GM12878 (cell line): ENCODE measurements around the gene VTI1A. TPM values are rescaled to one million over a fixed set of nuclear protein-coding genes. Genes with fewer than 3 reads are reported as not detected.
"Not testable (repeated sequence)": the region's sequence is repeated elsewhere in the genome, so short reads cannot be mapped to it uniquely, and the experiment has no call there.

ENCODE experiments used
- ATAC-seq: fragments of 200-7000 bp; cut with Tn5 transposase; 3 replicates; pipeline ENCODE4 v1.9.1; 2020; ENCODE audit warnings: mild to moderate bottlenecking, moderate library complexity
- BruUV-seq: library from RNA; stranded (reverse); fragments of 400-500 nt; replicated peaks from 2 replicates; lab custom pipeline; 2021; lab: Mats Ljungman, UMichigan
- CTCF ChIA-PET: fragments of 300-600 bp; sonication (Branson Sonifier 250); formaldehyde crosslinking; extraction: SDS; loops from one replicate; lab custom pipeline; 2021; ENCODE audit warnings: inconsistent platforms; lab: Yijun Ruan, JAX
- POLR2A ChIA-PET: fragments of 350-600 bp; formaldehyde crosslinking; extraction: SDS; loops from one replicate; lab custom pipeline; 2021; ENCODE audit warnings: inconsistent platforms; lab: Charles Lee
- RAD21 ChIA-PET: fragments of 300-600 bp; sonication (Branson Sonifier 250); formaldehyde crosslinking; loops from one replicate; lab custom pipeline; 2023; ENCODE audit warnings: antibody characterized with exemption; ENCODE audit not compliant: unreplicated experiment; lab: Charles Lee
- SMC1A ChIA-PET: fragments of 300-600 bp; sonication (Branson Sonifier 250); formaldehyde crosslinking; loops from one replicate; lab custom pipeline; 2023; ENCODE audit not compliant: unreplicated experiment, uncharacterized antibody; lab: Charles Lee
- DNase-seq: peaks from one replicate; pipeline ENCODE4 v3.0.0-alpha.2; 2011; ENCODE audit warnings: low read depth, low spot score
- FAIRE-seq: peaks from 3 replicates; lab custom pipeline; 2011; peaks lifted over from hg19 to GRCh38; lab: Jason Lieb, UNC
- H2AFZ ChIP-seq: 2 replicates; pipeline ENCODE4 v1.6.0; 2011; ENCODE audit warnings: low read depth, low read length, control low read depth; ENCODE audit not compliant: control insufficient read depth
- H3K27ac ChIP-seq: 2 replicates; pipeline ENCODE4 v1.5.1; 2011; ENCODE audit warnings: control low read depth; ENCODE audit not compliant: control insufficient read depth, insufficient read depth
- H3K27me3 ChIP-seq, 2 experiments: replicated peaks in 1 of 2; 2 replicates each; pipeline versions ENCODE4 v1.6.0 to v1.6.1; 2011; ENCODE audit warnings: low read length in 1 of 2; ENCODE audit not compliant: control insufficient read depth in 2 of 2, insufficient read depth in 2 of 2
- H3K36me3 ChIP-seq, 2 experiments: 2 replicates each; pipeline ENCODE4 v1.5.1; 2011; ENCODE audit warnings: low read length in 1 of 2; ENCODE audit not compliant: control insufficient read depth in 2 of 2, insufficient read depth in 2 of 2
- H3K4me1 ChIP-seq: 2 replicates; pipeline ENCODE4 v1.6.1; 2011; ENCODE audit warnings: mild to moderate bottlenecking, low read length, moderate library complexity, mixed read lengths; ENCODE audit not compliant: control insufficient read depth, insufficient read depth
- H3K4me2 ChIP-seq: 2 replicates; pipeline ENCODE4 v1.6.0; 2011; ENCODE audit warnings: control low read depth; ENCODE audit not compliant: control insufficient read depth, insufficient read depth
- H3K4me3 ChIP-seq: fragments of 200-600 bp; sonication (generic); 2 replicates; pipeline ENCODE4 v1.5.1; 2016
- H3K79me2 ChIP-seq: 2 replicates; pipeline ENCODE4 v1.6.0; 2011; ENCODE audit warnings: low read length; ENCODE audit not compliant: control insufficient read depth, insufficient read depth
- H3K9ac ChIP-seq: 2 replicates; pipeline ENCODE4 v1.8.0; 2011; ENCODE audit warnings: low read length, control low read depth, mixed read lengths; ENCODE audit not compliant: control insufficient read depth, insufficient read depth
- H3K9me3 ChIP-seq: replicated peaks from 3 replicates; pipeline ENCODE4 v1.5.1; 2011; ENCODE audit warnings: mild to moderate bottlenecking, low read length; ENCODE audit not compliant: control insufficient read depth, insufficient read depth
- H4K20me1 ChIP-seq: 2 replicates; pipeline ENCODE4 v1.6.0; 2011; ENCODE audit not compliant: control insufficient read depth, insufficient read depth
- ATF7 ChIP-seq: fragments of 450-650 bp; IDR thresholded peaks from 2 replicates; pipeline ENCODE4 v1.6.1; 2016; ENCODE audit warnings: low read depth, mild to moderate bottlenecking
- CEBPB ChIP-seq, 2 experiments: fragments of 150-350 bp in 1 of 2; IDR thresholded peaks; 2 replicates each; pipeline ENCODE4 v1.6.1; 2012 to 2014; ENCODE audit warnings: low read depth in 2 of 2, low read length in 2 of 2, borderline replicate concordance in 1 of 2, inconsistent platforms in 1 of 2
- CREB1 ChIP-seq: IDR thresholded peaks from 2 replicates; pipeline ENCODE4 v1.6.1; 2012; ENCODE audit warnings: low read depth, mild to moderate bottlenecking, inconsistent platforms
- CREM ChIP-seq: IDR thresholded peaks from 2 replicates; pipeline ENCODE4 v1.6.1; 2014; ENCODE audit warnings: antibody characterized with exemption, low read depth
- HDGF ChIP-seq: fragments of 450-650 bp; IDR thresholded peaks from 2 replicates; pipeline ENCODE4 v1.6.1; 2016; ENCODE audit warnings: antibody characterized with exemption
- JUNB ChIP-seq: IDR thresholded peaks from 2 replicates; pipeline ENCODE4 v1.6.1; 2016; ENCODE audit warnings: antibody characterized with exemption, mild to moderate bottlenecking
- MXI1 ChIP-seq: fragments of 150-350 bp; IDR thresholded peaks from 2 replicates; pipeline ENCODE4 v1.6.1; 2011; ENCODE audit warnings: low read depth, mild to moderate bottlenecking, inconsistent platforms, low read length, improper control_type of control experiment
- NFXL1 ChIP-seq: fragments of 450-650 bp; IDR thresholded peaks from 2 replicates; pipeline ENCODE4 v1.6.1; 2017; ENCODE audit warnings: antibody characterized with exemption, mild to moderate bottlenecking, borderline replicate concordance
- NR2C1 ChIP-seq: fragments of 450-650 bp; IDR thresholded peaks from 2 replicates; pipeline ENCODE4 v1.6.1; 2017; ENCODE audit warnings: antibody characterized with exemption, mild to moderate bottlenecking, moderate library complexity
- RUNX3 ChIP-seq: IDR thresholded peaks from 2 replicates; pipeline ENCODE4 v1.6.1; 2012; ENCODE audit warnings: low read length, inconsistent platforms
- ZNF274 ChIP-seq: IDR thresholded peaks from one replicate; pipeline ENCODE4 v1.8.0; 2011; ENCODE audit not compliant: insufficient read length, insufficient read depth
- WGBS: methylation state at CpG from one replicate; pipeline ENCODE4 v1.1.6; 2016; ENCODE audit warnings: low lambda C conversion rate; ENCODE audit not compliant: insufficient replicate concordance, insufficient coverage; ENCODE audit errors: missing lambda C conversion rate; 5-methylcytosine and 5-hydroxymethylcytosine counted together
- in situ Hi-C: fragments of 300-500 bp; cut with MboI; formaldehyde crosslinking; loops from 9 replicates; pipeline ENCODE4 v1.14.3; 2018; ENCODE audit warnings: mixed read lengths
- intact Hi-C: fragments of 100-400 bp; cut with micrococcal nuclease; formaldehyde crosslinking; loops from one replicate; pipeline ENCODE4 v1.14.2; 2022; ENCODE audit not compliant: unreplicated experiment
- polyA plus RNA-seq, 11 experiments: library from polyadenylated mRNA; depleted of rRNA in 4 of 11; unstranded in 6 of 11; stranded (reverse) in 5 of 11; fragments of >200 nt; fragmentation: Nextera tagmentation in 4 of 11; fragmentation: Illumina TruSeq in 1 of 11; extraction: Ambion mirVana in 4 of 11; extraction: Trizol in 1 of 11; gene quantifications; 1 replicate in 1 of 11; 2 replicates in 10 of 11; pipeline versions ENCODE4 v1.2.1 to v1.2.3, GENCODE V29; 2011 to 2016; ENCODE audit warnings: inconsistent platforms in 2 of 11, missing spikeins in 2 of 11, low read depth in 1 of 11
- total RNA-seq, 4 experiments: library from RNA; depleted of rRNA in 3 of 4; stranded (reverse); fragments of >200 nt in 3 of 4; fragmentation: Illumina TruSeq in 1 of 4; extraction: Trizol in 1 of 4; gene quantifications; 2 replicates each; pipeline versions ENCODE4 v1.2.1 to v1.2.3, GENCODE V29; 2013 to 2021
- TF ChIP-seq, protein P1 (sequence below): fragments of 450-650 bp; IDR thresholded peaks from 2 replicates; pipeline ENCODE4 v1.6.1; 2014; ENCODE audit warnings: mild to moderate bottlenecking
- TF ChIP-seq, protein P2 (sequence below): fragments of 450-650 bp; conservative IDR thresholded peaks from 2 replicates; pipeline ENCODE4 v1.6.1; 2017; ENCODE audit warnings: mild to moderate bottlenecking, moderate library complexity

Gene VTI1A
- total and polyA plus RNA-seq, 10 of the 15 experiments (the other 5 are each of a cell fraction or from before 2014, with no cell fraction given), result 12.4 to 43.2 (median 27.5) TPM

DNA sequence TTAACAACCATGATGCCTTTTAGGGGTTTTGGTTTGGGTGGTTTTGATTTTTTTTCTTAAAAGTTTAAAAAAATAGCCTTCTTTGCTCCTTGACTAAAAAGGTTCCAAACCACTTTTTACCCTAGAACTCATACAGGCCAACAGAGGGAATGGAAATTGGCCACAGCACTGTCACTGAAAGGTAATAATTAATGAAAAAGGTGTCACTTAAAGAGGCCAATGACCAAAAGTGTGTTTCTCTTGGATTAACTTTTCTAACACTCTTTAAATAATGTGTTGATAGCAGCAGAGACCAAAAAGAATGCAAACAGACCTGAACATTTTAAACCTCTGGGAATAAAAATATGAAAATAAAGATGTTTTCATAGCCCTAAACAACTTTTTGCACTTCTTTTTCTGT, 282.0 kb downstream of the VTI1A start (continued):
- TF ChIP-seq, protein P1, sequence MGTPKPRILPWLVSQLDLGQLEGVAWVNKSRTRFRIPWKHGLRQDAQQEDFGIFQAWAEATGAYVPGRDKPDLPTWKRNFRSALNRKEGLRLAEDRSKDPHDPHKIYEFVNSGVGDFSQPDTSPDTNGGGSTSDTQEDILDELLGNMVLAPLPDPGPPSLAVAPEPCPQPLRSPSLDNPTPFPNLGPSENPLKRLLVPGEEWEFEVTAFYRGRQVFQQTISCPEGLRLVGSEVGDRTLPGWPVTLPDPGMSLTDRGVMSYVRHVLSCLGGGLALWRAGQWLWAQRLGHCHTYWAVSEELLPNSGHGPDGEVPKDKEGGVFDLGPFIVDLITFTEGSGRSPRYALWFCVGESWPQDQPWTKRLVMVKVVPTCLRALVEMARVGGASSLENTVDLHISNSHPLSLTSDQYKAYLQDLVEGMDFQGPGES, result no peak
- no peak for TF ChIP-seq JUNB

DNA sequence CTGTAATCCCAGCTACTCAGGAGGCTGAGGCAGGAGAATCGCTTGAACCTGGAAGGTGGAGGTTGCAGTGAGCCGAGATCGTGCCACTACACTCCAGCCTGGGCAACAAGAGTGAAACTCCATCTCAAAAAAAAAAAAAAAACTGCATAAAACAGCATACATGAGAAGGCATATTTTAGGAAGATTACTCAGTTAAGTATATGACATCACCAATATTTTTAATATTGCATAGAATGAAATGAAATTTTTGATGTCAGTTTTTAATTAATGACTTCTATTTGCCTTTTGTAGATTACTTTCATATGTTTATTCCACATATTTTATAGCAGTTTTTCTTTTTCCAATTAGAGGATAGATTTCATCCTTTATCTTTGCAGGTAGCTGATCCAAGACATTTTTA, 284.4 kb downstream of the VTI1A start:
- H3K27ac ChIP-seq, BruUV-seq, H3K4me1 ChIP-seq, H2AFZ ChIP-seq, SMC1A ChIA-PET, H3K4me3 ChIP-seq, H3K9ac ChIP-seq, H3K9me3 ChIP-seq, POLR2A ChIA-PET, H3K27me3 ChIP-seq, ATAC-seq, intact Hi-C loops, DNase-seq, H3K79me2 ChIP-seq, RAD21 ChIA-PET, CTCF ChIA-PET, H3K36me3 ChIP-seq, FAIRE-seq, H3K4me2 ChIP-seq, in situ Hi-C loops, H4K20me1 ChIP-seq: not testable (repeated sequence)
- WGBS, result 96% methylated on average over 3 of the region's 3 CpGs
- TF ChIP-seq ATF7, result 0 out of 2 replicates have a peak, but pooled peaks have one; percentile 17

DNA sequence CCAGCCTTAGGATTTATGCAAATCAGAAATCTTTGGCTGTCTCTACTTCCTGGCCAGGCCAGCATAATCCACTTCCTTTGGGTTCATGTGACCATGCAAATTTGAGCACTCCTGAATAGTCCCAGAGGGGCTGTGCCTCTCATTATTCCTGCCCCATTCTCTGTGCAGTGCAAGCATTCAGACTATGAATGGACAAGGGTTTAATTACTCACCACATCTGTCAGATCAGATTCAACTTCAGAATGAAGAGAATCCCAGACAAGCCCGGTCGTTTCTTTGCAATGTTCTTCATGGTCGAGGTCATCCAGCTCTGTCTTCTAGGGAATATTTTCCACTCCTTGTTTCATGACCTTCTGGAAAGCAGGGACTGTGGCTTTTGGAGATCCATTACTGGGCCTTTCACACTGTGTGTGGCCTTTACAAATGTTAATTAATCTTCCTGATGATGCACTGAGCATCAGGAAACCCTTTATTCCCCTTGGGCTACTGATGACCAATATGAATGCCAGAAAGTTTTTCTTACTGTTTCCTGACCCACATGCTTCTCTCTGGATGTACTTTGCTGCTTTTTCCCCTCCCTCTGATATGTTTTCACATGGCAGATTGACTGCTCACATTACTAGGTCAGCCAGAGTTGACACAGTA, 285.4 kb downstream of the VTI1A start:
- ChIA-PET POLR2A (no interaction called here), RAD21 (no interaction called here), CTCF (no interaction called here), SMC1A (no interaction called here)
- Histone ChIP-seq H2AFZ (no peak overlapping the region; the same call in 1 of the 2 replicates), H3K36me3 (no peaks in the 10 kb centered on the region), H3K9me3 (no peaks in the 10 kb centered on the region), H3K4me2 (no peak overlapping the region), H3K4me3 (no peak overlapping the region), H3K79me2 (no peaks in the 10 kb centered on the region), H3K27me3 (no peaks in the 10 kb centered on the region), H3K4me1 (0 out of 2 replicates have a peak, but pooled peaks cover 3% of the 10 kb centered on the region), H3K27ac (no peak overlapping the region), H4K20me1 (no peaks in the 10 kb centered on the region), H3K9ac (no peak overlapping the region)
- in situ Hi-C loops (no loop called here), intact Hi-C loops (no loop called here)
- DNase-seq (no peak), ATAC-seq (no peak; the same call in 2 of the 3 replicates), FAIRE-seq (no peak)
- 36% methylated on average over 3 of the region's 3 CpGs for WGBS
- BruUV-seq, result no TSS peak
- TF ChIP-seq NR2C1, result no peak
- TF ChIP-seq, protein P2, sequence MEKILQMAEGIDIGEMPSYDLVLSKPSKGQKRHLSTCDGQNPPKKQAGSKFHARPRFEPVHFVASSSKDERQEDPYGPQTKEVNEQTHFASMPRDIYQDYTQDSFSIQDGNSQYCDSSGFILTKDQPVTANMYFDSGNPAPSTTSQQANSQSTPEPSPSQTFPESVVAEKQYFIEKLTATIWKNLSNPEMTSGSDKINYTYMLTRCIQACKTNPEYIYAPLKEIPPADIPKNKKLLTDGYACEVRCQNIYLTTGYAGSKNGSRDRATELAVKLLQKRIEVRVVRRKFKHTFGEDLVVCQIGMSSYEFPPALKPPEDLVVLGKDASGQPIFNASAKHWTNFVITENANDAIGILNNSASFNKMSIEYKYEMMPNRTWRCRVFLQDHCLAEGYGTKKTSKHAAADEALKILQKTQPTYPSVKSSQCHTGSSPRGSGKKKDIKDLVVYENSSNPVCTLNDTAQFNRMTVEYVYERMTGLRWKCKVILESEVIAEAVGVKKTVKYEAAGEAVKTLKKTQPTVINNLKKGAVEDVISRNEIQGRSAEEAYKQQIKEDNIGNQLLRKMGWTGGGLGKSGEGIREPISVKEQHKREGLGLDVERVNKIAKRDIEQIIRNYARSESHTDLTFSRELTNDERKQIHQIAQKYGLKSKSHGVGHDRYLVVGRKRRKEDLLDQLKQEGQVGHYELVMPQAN, result no peak
- no peak for TF ChIP-seq MXI1
- no peak for TF ChIP-seq NFXL1
- no peak for TF ChIP-seq CEBPB (IDR thresholded peaks at IDR 0.05; ENCODE audit: borderline replicate concordance in 1 of 2, low read depth in 2 of 2, low read length in 2 of 2)
- TF ChIP-seq CREM, result no peak
- TF ChIP-seq CREB1, result no peak
- no peak for TF ChIP-seq ZNF274
- no peak for TF ChIP-seq RUNX3
- TF ChIP-seq HDGF, result no peak
